ENCODE results near the gene ZMYND12. TPM values are rescaled to one million over a fixed set of nuclear protein-coding genes. Genes with fewer than 3 reads are reported as not detected.

Gene ZMYND12
- total RNA-seq, 1 donor, result 3.3 TPM

GRCh38 chr1:42385283-42385682 is 70.5 kb downstream of the ZMYND12 start:
- Histone ChIP-seq H4K20me1 (ENCODE audit: insufficient read depth, low read length) (no peaks in the 10 kb centered on the region), H3K9me3 (ENCODE audit: low read depth, low read length) (no peaks in the 10 kb centered on the region), H3K4me2 (ENCODE audit: insufficient read depth, low read length) (no peak overlapping the region), H2AFZ (ENCODE audit: low read length) (no peak overlapping the region), H3K27me3 (ENCODE audit: insufficient read depth, low read length) (peaks cover 24% of the 10 kb centered on the region), H3K4me1 (ENCODE audit: insufficient read depth, low read length) (no peaks in the 10 kb centered on the region), H3K27ac (ENCODE audit: low read depth, low read length) (no peak overlapping the region), H3K4me3 (ENCODE audit: insufficient read depth, low read length) (no peak overlapping the region), H3K36me3 (ENCODE audit: insufficient read depth, low read length) (no peaks in the 10 kb centered on the region), H3K79me2 (ENCODE audit: insufficient read depth, low read length) (no peaks in the 10 kb centered on the region)
- TF ChIP-seq, protein P1, sequence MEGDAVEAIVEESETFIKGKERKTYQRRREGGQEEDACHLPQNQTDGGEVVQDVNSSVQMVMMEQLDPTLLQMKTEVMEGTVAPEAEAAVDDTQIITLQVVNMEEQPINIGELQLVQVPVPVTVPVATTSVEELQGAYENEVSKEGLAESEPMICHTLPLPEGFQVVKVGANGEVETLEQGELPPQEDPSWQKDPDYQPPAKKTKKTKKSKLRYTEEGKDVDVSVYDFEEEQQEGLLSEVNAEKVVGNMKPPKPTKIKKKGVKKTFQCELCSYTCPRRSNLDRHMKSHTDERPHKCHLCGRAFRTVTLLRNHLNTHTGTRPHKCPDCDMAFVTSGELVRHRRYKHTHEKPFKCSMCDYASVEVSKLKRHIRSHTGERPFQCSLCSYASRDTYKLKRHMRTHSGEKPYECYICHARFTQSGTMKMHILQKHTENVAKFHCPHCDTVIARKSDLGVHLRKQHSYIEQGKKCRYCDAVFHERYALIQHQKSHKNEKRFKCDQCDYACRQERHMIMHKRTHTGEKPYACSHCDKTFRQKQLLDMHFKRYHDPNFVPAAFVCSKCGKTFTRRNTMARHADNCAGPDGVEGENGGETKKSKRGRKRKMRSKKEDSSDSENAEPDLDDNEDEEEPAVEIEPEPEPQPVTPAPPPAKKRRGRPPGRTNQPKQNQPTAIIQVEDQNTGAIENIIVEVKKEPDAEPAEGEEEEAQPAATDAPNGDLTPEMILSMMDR (IDR thresholded peaks at IDR 0.05; ENCODE audit: extremely low read depth, low read depth, low read length), result no peak
- DNase-seq (ENCODE audit: insufficient read length, low spot score, missing footprints), result peak; percentile 70

DNA sequence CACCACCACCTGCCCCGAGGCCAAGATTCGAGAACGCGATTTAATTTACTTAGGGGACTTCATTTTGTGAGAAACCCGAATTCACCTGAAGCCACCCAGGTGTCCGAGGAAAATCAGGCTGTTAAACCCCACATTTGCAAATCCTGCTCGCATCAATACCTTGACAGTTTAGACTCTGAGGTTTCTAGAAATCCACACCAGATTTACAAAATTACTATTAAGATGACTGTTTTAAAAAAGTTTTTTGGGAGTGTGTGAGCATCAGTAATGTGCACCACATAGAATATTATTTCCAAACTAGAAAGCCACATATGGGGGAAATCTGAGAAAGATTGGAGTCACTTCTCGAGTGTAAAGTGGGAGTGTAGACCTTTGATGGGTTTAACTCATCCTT is 74.5 kb downstream of the ZMYND12 start:
- Histone ChIP-seq H3K4me1 (ENCODE audit: insufficient read depth, low read length) (no peaks in the 10 kb centered on the region), H3K27me3 (ENCODE audit: insufficient read depth, low read length) (peaks cover 39% of the 10 kb centered on the region), H3K4me2 (ENCODE audit: insufficient read depth, low read length) (peak overlapping the region; percentile 28), H3K9me3 (ENCODE audit: low read depth, low read length) (no peaks in the 10 kb centered on the region), H2AFZ (ENCODE audit: low read length) (no peak overlapping the region), H4K20me1 (ENCODE audit: insufficient read depth, low read length) (no peaks in the 10 kb centered on the region), H3K27ac (ENCODE audit: low read depth, low read length) (no peak overlapping the region), H3K4me3 (ENCODE audit: insufficient read depth, low read length) (no peak overlapping the region), H3K79me2 (ENCODE audit: insufficient read depth, low read length) (no peaks in the 10 kb centered on the region), H3K36me3 (ENCODE audit: insufficient read depth, low read length) (no peaks in the 10 kb centered on the region)
- TF ChIP-seq, protein P1 (IDR thresholded peaks at IDR 0.05; ENCODE audit: extremely low read depth, low read depth, low read length), result no peak
- no peak for DNase-seq (ENCODE audit: insufficient read length, low spot score, missing footprints)

DNA sequence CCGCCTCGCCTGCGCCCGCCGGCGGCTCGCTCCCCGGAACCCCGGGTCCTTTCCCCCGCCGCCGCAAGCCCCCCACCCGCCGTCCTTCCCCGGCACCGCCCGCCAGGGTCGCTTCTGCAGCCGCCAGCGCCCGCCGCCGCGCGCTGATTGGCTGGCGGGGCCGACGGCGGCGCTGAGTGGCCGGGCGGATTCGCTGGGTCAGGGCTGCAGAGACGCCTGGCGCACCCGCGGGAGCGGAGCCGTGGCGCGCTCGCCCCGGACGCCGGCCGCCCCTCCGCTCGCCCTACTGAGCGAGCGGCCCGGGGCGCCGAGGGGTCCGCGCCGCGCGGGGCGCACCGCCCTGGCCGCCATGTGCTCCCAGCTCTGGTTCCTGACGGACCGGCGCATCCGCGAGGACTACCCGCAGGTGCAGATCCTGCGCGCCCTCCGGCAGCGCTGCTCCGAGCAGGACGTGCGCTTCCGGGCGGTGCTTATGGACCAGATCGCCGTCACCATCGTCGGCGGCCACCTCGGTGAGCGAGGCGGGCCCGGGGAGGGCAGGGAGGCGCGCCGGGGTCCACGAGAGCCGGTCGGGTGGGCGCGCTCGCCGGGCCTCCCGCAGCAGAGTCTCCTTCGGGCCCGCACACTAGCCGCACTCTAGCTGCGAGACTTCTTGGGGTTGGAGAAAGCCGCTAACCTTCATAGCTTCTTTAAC is 75.1 kb downstream of the ZMYND12 start, which contains the start of gene RIMKLA:
TSS of gene RIMKLA (plus strand) at position 207 of the 694 bp plus-strand sequence. CDS start at position 350, 143 bp downstream.
- H3K4me1 ChIP-seq (ENCODE audit: insufficient read depth, low read length), result no peaks in the 10 kb centered on the region
- H3K4me3 ChIP-seq (ENCODE audit: insufficient read depth, low read length), result peak within 1 kb of the TSS; percentile 40
- H3K79me2 ChIP-seq (ENCODE audit: insufficient read depth, low read length), result no peaks in the 10 kb centered on the region
- H3K27me3 ChIP-seq (ENCODE audit: insufficient read depth, low read length), result peaks cover 39% of the 10 kb centered on the region
- H4K20me1 ChIP-seq (ENCODE audit: insufficient read depth, low read length), result no peaks in the 10 kb centered on the region
- H3K4me2 ChIP-seq (ENCODE audit: insufficient read depth, low read length), result peak within 1 kb of the TSS; percentile 43
- H3K36me3 ChIP-seq (ENCODE audit: insufficient read depth, low read length), result no peaks in the 10 kb centered on the region
- no peaks in the 10 kb centered on the region for H3K9me3 ChIP-seq (ENCODE audit: low read depth, low read length)
- TF ChIP-seq, protein P1 (IDR thresholded peaks at IDR 0.05; ENCODE audit: extremely low read depth, low read depth, low read length), result no peak
- H3K27ac ChIP-seq (ENCODE audit: low read depth, low read length), result no peak within 1 kb of the TSS
- DNase-seq (ENCODE audit: insufficient read length, low spot score, missing footprints), result peak; percentile 95
- H2AFZ ChIP-seq (ENCODE audit: low read length), result no peak within 1 kb of the TSS

Small RNAs within 50 kb of the gene (small RNA-seq; reads per million reads assigned to genes)
- not detected for gene TMSB4XP1

Other genes with a start within 250 kb of the ZMYND12 start
- 37.3 and 41.8 TPM in 2 replicates for gene FOXJ3, start 120.8 kb downstream of the ZMYND12 start, total RNA-seq
- gene RIMKLA, start 75.2 kb downstream of the ZMYND12 start, total RNA-seq, result not detected in 2 replicates
- gene PPCS, start 521 bp upstream of the ZMYND12 start, total RNA-seq, result 64.4 and 72.2 TPM in 2 replicates
- gene CCDC30, start 7.3 kb upstream of the ZMYND12 start, total RNA-seq, result 4.0 and 4.7 TPM in 2 replicates
- gene PPIH, start 202.4 kb upstream of the ZMYND12 start, total RNA-seq, result 17.4 and 18.3 TPM in 2 replicates
- gene YBX1, start 226.4 kb upstream of the ZMYND12 start, total RNA-seq, result 481 and 491 TPM in 2 replicates